GM23338 (cell line): ENCODE measurements around the gene P2RY8. TPM values are rescaled to one million over a fixed set of nuclear protein-coding genes. Genes with fewer than 3 reads are reported as not detected.

Source experiments
- ATAC-seq: fragments of 200-7000 bp; cut with Tn5 transposase; 3 replicates; pipeline ENCODE4 v1.9.1; 2020
- DNase-seq: peaks from one replicate; pipeline ENCODE4 v3.0.0-alpha.2; 2015; ENCODE audit warnings: low spot score
- H2AFZ ChIP-seq: fragments of 200-600 bp; sonication (generic); 2 replicates; pipeline ENCODE4 v1.8.0; 2016; ENCODE audit warnings: antibody characterized with exemption, mild to moderate bottlenecking, moderate library complexity
- H3F3A ChIP-seq: fragments of 200-600 bp; sonication (generic); replicated peaks from 2 replicates; pipeline ENCODE4 v1.8.0; 2017; ENCODE audit warnings: antibody characterized with exemption, mixed run types, low read depth
- H3K27ac ChIP-seq: fragments of 200-600 bp; sonication (generic); 2 replicates; pipeline ENCODE4 v1.6.1; 2016; ENCODE audit warnings: low read depth
- H3K27me3 ChIP-seq: fragments of 200-600 bp; sonication (generic); 2 replicates; pipeline ENCODE4 v1.8.0; 2016; ENCODE audit warnings: mild to moderate bottlenecking, mixed run types, moderate library complexity; ENCODE audit not compliant: insufficient read depth
- H3K36me3 ChIP-seq: fragments of 200-600 bp; sonication (generic); 2 replicates; pipeline ENCODE4 v1.8.0; 2016; ENCODE audit warnings: mild to moderate bottlenecking; ENCODE audit not compliant: insufficient read depth
- H3K4me1 ChIP-seq: fragments of 200-600 bp; sonication (generic); 2 replicates; pipeline ENCODE4 v1.8.0; 2016; ENCODE audit warnings: mild to moderate bottlenecking, moderate library complexity; ENCODE audit not compliant: insufficient read depth
- H3K4me2 ChIP-seq: fragments of 200-600 bp; sonication (generic); 2 replicates; pipeline ENCODE4 v1.7.1; 2017; ENCODE audit warnings: mixed run types
- H3K4me3 ChIP-seq: fragments of 200-600 bp; sonication (generic); 2 replicates; pipeline ENCODE4 v1.6.1; 2016; ENCODE audit warnings: mixed run types
- H3K79me2 ChIP-seq: fragments of 200-600 bp; sonication (generic); replicated peaks from 2 replicates; pipeline ENCODE4 v1.8.0; 2017; ENCODE audit warnings: mild to moderate bottlenecking; ENCODE audit not compliant: insufficient read depth
- H3K9me2 ChIP-seq: fragments of 200-600 bp; sonication (generic); 2 replicates; pipeline ENCODE4 v1.8.0; 2017; ENCODE audit not compliant: insufficient read depth
- H4K20me1 ChIP-seq: fragments of 200-600 bp; sonication (generic); replicated peaks from 2 replicates; pipeline ENCODE4 v1.8.0; 2017; ENCODE audit warnings: mild to moderate bottlenecking; ENCODE audit not compliant: insufficient read depth
- H3K27ac Mint-ChIP-seq: 2 replicates; pipeline ENCODE4 v1.8.0; 2020; ENCODE audit warnings: inconsistent platforms, mild to moderate bottlenecking, moderate library complexity, mixed read lengths
- H3K27me3 Mint-ChIP-seq: 3 replicates; pipeline ENCODE4 v1.8.0; 2022; ENCODE audit warnings: low read depth, mild to moderate bottlenecking, moderate library complexity, mixed read lengths, inconsistent platforms; ENCODE audit not compliant: insufficient read depth, poor library complexity
- H3K36me3 Mint-ChIP-seq: 3 replicates; pipeline ENCODE4 v1.8.0; 2021; ENCODE audit warnings: low read depth, mild to moderate bottlenecking, inconsistent platforms, moderate library complexity, mixed read lengths
- H3K4me1 Mint-ChIP-seq: 3 replicates; pipeline ENCODE4 v1.8.0; 2020; ENCODE audit warnings: mild to moderate bottlenecking, inconsistent platforms, mixed read lengths
- H3K4me3 Mint-ChIP-seq: 3 replicates; pipeline ENCODE4 v1.8.0; 2021; ENCODE audit warnings: moderate library complexity, mild to moderate bottlenecking, inconsistent platforms, mixed read lengths
- H3K9me3 Mint-ChIP-seq: 3 replicates; pipeline ENCODE4 v1.8.0; 2020; ENCODE audit warnings: moderate library complexity, mild to moderate bottlenecking, inconsistent platforms, mixed read lengths
- CTCF ChIP-seq, 2 experiments: fragments of 200-600 bp in 1 of 2; sonication (generic) in 1 of 2; conservative IDR thresholded peaks; 2 replicates each; pipeline versions ENCODE4 v1.5.1 to v1.6.1; 2016 to 2017; ENCODE audit warnings: antibody characterized with exemption in 2 of 2, low read depth in 2 of 2, mild to moderate bottlenecking in 2 of 2, moderate library complexity in 1 of 2
- JUNB ChIP-seq: IDR thresholded peaks from one replicate; pipeline ENCODE4 v1.6.1; 2016; ENCODE audit warnings: antibody characterized with exemption; ENCODE audit not compliant: unreplicated experiment
- POLR2AphosphoS5 ChIP-seq: IDR thresholded peaks from 2 replicates; pipeline ENCODE4 v1.6.1; 2016; ENCODE audit warnings: antibody characterized with exemption, low read depth
- ZNF462 ChIP-seq: fragments of 250-450 bp; sonication (Bioruptor Pico); IDR thresholded peaks from 2 replicates; pipeline ENCODE4 v1.5.0; 2020; ENCODE audit warnings: mild to moderate bottlenecking, moderate library complexity
- polyA plus RNA-seq: library from polyadenylated mRNA; unstranded; fragments of >200 nt; fragmentation: Nextera tagmentation; extraction: Ambion mirVana; gene quantifications from 2 replicates; pipeline ENCODE4 v1.2.1, GENCODE V29; 2016
- total RNA-seq: library from RNA; depleted of rRNA; stranded (reverse); fragments of >200 nt; shearing (Covaris generic); gene quantifications from 2 replicates; pipeline ENCODE4 v1.2.3, GENCODE V29; 2014

Gene P2RY8
- total and polyA plus RNA-seq, 2 experiments from 2014 or later, result 0.24 TPM; not detected in 1

- Mint-ChIP-seq H3K27ac (no peak overlapping the region), H3K4me1 (peaks cover 8% of the 10 kb centered on the region), H3K4me3 (no peak overlapping the region), H3K9me3 (peaks cover 55% of the 10 kb centered on the region), H3K36me3 (peaks cover 58% of the 10 kb centered on the region), H3K27me3 (peaks cover 25% of the 10 kb centered on the region)
- H3K36me3 ChIP-seq, result peaks cover 21% of the 10 kb centered on the region
- H3K27me3 ChIP-seq, result no peaks in the 10 kb centered on the region
- peaks cover 33% of the 10 kb centered on the region; the same call in 1 of the 2 replicates for H3F3A ChIP-seq
- H3K9me2 ChIP-seq, result no peaks in the 10 kb centered on the region
- no peak for DNase-seq
- ATAC-seq, result peak; percentile 8; the same call in 1 of the 3 replicates
- no peaks in the 10 kb centered on the region for H3K79me2 ChIP-seq
- peaks cover 6% of the 10 kb centered on the region; the same call in 1 of the 2 replicates for H4K20me1 ChIP-seq
- H3K4me2 ChIP-seq, result no peak overlapping the region
- no peaks in the 10 kb centered on the region for H3K4me1 ChIP-seq
- TF ChIP-seq POLR2AphosphoS5 (peak; percentile 16; the same call in 1 of the 2 replicates), JUNB (no peak)
- H3K4me3 ChIP-seq, result no peak overlapping the region
- H2AFZ ChIP-seq, result no peak overlapping the region
- H3K27ac ChIP-seq, result no peak overlapping the region
These were observed 116.6 kb downstream of the P2RY8 start for GRCh38 chrX:1420371-1420770.

DNA sequence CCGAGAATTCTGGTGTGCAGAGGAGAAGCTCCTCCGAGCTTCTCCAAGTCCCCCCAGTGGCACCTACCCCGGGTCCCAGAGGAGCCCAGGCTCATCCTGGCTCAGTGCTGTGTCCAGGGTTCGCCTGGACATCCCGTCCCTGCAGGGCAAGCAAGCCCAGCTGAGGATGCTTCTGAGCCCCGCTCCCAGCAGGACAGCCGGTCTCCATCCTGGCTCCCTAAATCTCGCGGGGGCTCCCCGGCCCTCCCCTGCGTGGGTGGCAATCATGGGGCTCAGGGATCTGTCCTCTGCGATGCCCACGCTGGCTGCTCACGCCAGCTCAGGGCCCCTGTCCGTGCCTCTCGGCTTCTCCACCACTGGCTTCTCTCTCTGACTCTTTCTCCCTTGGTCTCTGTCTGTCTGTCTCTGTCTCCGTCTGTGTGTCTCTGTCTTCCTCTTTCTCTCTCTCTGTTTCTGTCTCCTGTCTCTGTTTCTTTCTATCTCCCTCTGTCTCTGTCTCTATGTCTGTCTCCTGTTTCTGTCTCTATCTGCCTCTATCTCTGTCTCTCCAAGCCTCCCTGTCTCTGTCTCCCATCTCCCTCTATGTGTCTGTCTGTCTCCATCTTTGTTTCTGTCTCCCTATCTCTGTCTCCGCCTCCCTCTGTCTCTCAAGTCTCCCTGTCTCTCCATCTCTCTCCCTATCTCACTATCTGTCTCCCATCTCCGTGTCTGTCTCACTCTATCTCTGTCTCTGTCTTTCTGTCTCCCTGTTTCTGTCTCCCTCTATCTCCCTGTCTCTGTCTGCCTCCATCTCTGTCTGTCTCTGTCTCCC is 117.2 kb downstream of the P2RY8 start:
- no peak overlapping the region for H3K4me3 ChIP-seq
- Mint-ChIP-seq H3K27ac (peak overlapping the region; percentile 20; the same call in 1 of the 2 replicates), H3K36me3 (peaks cover 57% of the 10 kb centered on the region), H3K4me3 (no peak overlapping the region), H3K27me3 (peaks cover 22% of the 10 kb centered on the region), H3K9me3 (peaks cover 49% of the 10 kb centered on the region), H3K4me1 (peaks cover 8% of the 10 kb centered on the region)
- H3K4me1 ChIP-seq, result no peaks in the 10 kb centered on the region
- peaks cover 33% of the 10 kb centered on the region; the same call in 1 of the 2 replicates for H3F3A ChIP-seq
- peaks cover 16% of the 10 kb centered on the region for H3K36me3 ChIP-seq
- no peak overlapping the region for H3K4me2 ChIP-seq
- TF ChIP-seq CTCF (conservative IDR thresholded peaks at IDR 0.05; ENCODE audit: low read depth in 2 of 2) (no peak), ZNF462 (CRISPR knock-in tag) (no peak)
- no peak overlapping the region for H3K27ac ChIP-seq
- H3K9me2 ChIP-seq, result no peaks in the 10 kb centered on the region
- H3K27me3 ChIP-seq, result no peaks in the 10 kb centered on the region
- ATAC-seq (peak; percentile 12), DNase-seq (no peak)
- H3K79me2 ChIP-seq, result no peaks in the 10 kb centered on the region
- no peak overlapping the region for H2AFZ ChIP-seq
- H4K20me1 ChIP-seq, result peaks cover 6% of the 10 kb centered on the region; the same call in 1 of the 2 replicates
